HG02938 (cell line): Measurements from ENCODE around the gene ACER3.
"Not testable (repeated sequence)": the region's sequence is repeated elsewhere in the genome, so short reads cannot be mapped to it uniquely, and the experiment has no call there.

Experiments used
- ATAC-seq: cut with Tn5 transposase; IDR thresholded peaks from one replicate; pipeline ENCODE4 v1.9.1; 2021; ENCODE audit warnings: mild to moderate bottlenecking, moderate library complexity; ENCODE audit not compliant: unreplicated experiment

ACER3 gene

GRCh38 chr11:76987203-76987602 is 126.5 kb downstream of the ACER3 start:
- ATAC-seq, result no peak

- no peak for ATAC-seq
Measured at GRCh38 chr11:76990628-76991027, 129.9 kb downstream of the ACER3 start.

GRCh38 chr11:76995081-76995576 is 134.4 kb downstream of the ACER3 start:
- ATAC-seq, result no peak

- ATAC-seq, result no peak
Measured at GRCh38 chr11:76997512-76997911, 136.8 kb downstream of the ACER3 start.

- ATAC-seq, result no peak
Measured at GRCh38 chr11:76999597-76999996, 138.9 kb downstream of the ACER3 start.

GRCh38 chr11:77001613-77002012 is 140.9 kb downstream of the ACER3 start:
- no peak for ATAC-seq

GRCh38 chr11:77002776-77003175 is 142.1 kb downstream of the ACER3 start:
- ATAC-seq, result no peak

GRCh38 chr11:77003963-77004362 is 143.2 kb downstream of the ACER3 start:
- no peak for ATAC-seq

- no peak for ATAC-seq
Measured at GRCh38 chr11:77009533-77010160, 148.9 kb downstream of the ACER3 start.

- no peak for ATAC-seq
Measured at GRCh38 chr11:77014669-77015068, 154.0 kb downstream of the ACER3 start.

- ATAC-seq, result not testable (repeated sequence)
Measured at GRCh38 chr11:77018396-77018924, 157.7 kb downstream of the ACER3 start.

- no peak for ATAC-seq
Measured at GRCh38 chr11:77019976-77020595, 159.4 kb downstream of the ACER3 start.

GRCh38 chr11:77020734-77021133 is 160.0 kb downstream of the ACER3 start:
- ATAC-seq, result no peak

- ATAC-seq, result no peak
Measured at GRCh38 chr11:77024745-77025144, 164.0 kb downstream of the ACER3 start.

GRCh38 chr11:77026221-77026620 is 165.5 kb downstream of the ACER3 start:
- no peak for ATAC-seq

- no peak for ATAC-seq
Measured at GRCh38 chr11:77026743-77027142, 166.0 kb downstream of the ACER3 start.

GRCh38 chr11:77027275-77027674 is 166.6 kb downstream of the ACER3 start:
- ATAC-seq, result no peak

- no peak for ATAC-seq
Measured at GRCh38 chr11:77029829-77030228, 169.1 kb downstream of the ACER3 start.

GRCh38 chr11:77030834-77031414 is 170.2 kb downstream of the ACER3 start:
- no peak for ATAC-seq

- no peak for ATAC-seq
Measured at GRCh38 chr11:77031599-77031998, 170.9 kb downstream of the ACER3 start.

- ATAC-seq, result no peak
Measured at GRCh38 chr11:77035039-77035438, 174.3 kb downstream of the ACER3 start.

GRCh38 chr11:77035580-77035979 is 174.9 kb downstream of the ACER3 start:
- no peak for ATAC-seq
